Sigmoid colon (tissue), 4 donors: ENCODE results near the gene PISD.

Experiments used
- EP300 ChIP-seq, 4 donors: sonication (generic); formaldehyde crosslinking; IDR thresholded peaks; one replicate each; pipeline ENCODE4 v1.6.1; 2017; ENCODE audit warnings: antibody characterized with exemption in 4 of 4
- POLR2A ChIP-seq, 2 donors: fragments of 450-650 bp; IDR thresholded peaks; one replicate each; pipeline ENCODE4 v1.6.1; 2016; ENCODE audit warnings: antibody characterized with exemption in 2 of 2, mild to moderate bottlenecking in 2 of 2, moderate library complexity in 2 of 2
- POLR2AphosphoS5 ChIP-seq, 4 donors: sonication (generic); formaldehyde crosslinking; IDR thresholded peaks; one replicate each; pipeline ENCODE4 v1.6.1; 2017; ENCODE audit warnings: antibody characterized with exemption in 4 of 4
- TF ChIP-seq, protein P1 (sequence below), 4 experiments: fragments of 450-650 bp in 3 of 4; fragments of 200-600 bp in 1 of 4; IDR thresholded peaks; one replicate each; pipeline ENCODE4 v1.5.1; 2016 to 2019; ENCODE audit warnings: antibody characterized with exemption in 4 of 4, mild to moderate bottlenecking in 3 of 4, moderate library complexity in 2 of 4

DNA sequence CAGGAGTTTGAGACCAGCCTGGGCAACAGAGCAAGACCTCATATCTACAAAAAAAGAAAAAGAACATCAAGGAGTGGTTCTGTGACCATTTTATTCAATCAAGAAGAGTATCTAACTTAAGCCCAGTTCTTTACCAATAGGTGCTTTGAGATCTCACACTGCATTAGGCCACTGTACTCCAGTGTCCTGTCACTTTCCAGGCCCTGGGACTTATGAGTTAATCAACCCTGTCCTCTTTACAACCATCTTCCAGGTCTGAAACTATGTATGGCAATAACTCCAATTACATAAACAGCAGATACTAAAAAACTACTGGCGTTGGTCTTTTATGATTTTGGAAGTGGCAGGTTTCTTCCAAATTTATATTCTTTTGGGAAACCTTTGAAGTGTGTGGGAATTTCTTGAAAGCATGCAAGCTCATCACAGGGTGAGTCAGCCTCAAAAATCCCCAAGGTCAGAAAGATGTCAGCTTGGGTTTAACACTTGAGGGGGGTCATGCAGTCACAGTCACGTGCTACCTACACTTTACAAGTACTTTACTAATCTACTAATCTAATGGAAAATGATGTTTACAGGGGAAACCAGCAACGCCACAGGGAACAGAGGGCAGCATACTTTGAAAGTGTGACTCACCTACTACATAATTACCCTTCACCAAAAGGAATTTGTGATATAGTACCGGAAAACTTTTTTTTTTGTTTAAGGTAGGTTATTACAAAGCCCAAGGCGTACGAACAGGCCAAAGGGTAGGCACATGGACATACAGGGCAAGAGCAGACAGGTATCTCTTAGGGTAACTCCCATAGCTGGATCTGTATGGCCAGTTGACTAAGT lies 15.6 kb downstream of the PISD start:
- TF ChIP-seq, protein P1, sequence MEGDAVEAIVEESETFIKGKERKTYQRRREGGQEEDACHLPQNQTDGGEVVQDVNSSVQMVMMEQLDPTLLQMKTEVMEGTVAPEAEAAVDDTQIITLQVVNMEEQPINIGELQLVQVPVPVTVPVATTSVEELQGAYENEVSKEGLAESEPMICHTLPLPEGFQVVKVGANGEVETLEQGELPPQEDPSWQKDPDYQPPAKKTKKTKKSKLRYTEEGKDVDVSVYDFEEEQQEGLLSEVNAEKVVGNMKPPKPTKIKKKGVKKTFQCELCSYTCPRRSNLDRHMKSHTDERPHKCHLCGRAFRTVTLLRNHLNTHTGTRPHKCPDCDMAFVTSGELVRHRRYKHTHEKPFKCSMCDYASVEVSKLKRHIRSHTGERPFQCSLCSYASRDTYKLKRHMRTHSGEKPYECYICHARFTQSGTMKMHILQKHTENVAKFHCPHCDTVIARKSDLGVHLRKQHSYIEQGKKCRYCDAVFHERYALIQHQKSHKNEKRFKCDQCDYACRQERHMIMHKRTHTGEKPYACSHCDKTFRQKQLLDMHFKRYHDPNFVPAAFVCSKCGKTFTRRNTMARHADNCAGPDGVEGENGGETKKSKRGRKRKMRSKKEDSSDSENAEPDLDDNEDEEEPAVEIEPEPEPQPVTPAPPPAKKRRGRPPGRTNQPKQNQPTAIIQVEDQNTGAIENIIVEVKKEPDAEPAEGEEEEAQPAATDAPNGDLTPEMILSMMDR (IDR thresholded peaks at IDR 0.05) = no peak
- TF ChIP-seq POLR2AphosphoS5 (IDR thresholded peaks at IDR 0.05) = peak in 1 of 4 donors; percentile 33
- no peak for TF ChIP-seq POLR2A (IDR thresholded peaks at IDR 0.05)
- TF ChIP-seq EP300 (IDR thresholded peaks at IDR 0.05) = no peak
